Activated T-cell treated with anti-CD3 and anti-CD28 coated beads, Interleukin-2, amount 50 U/mL, for 48 hours (primary cell): ENCODE measurements around the gene SRR.

Experiments used
- DNase-seq, 2 experiments: peaks; one replicate each; pipeline ENCODE4 v3.0.0-alpha.2; 2020

SRR gene

GRCh38 chr17:2347805-2348685 is 44.3 kb downstream of the SRR start:
- no peak for DNase-seq

GRCh38 chr17:2351269-2351668 is 47.5 kb downstream of the SRR start:
- DNase-seq: no peak

- DNase-seq: no peak
Observed at GRCh38 chr17:2354311-2354710, 50.6 kb downstream of the SRR start.

- DNase-seq: no peak
Observed at GRCh38 chr17:2357237-2357636, 53.5 kb downstream of the SRR start.

GRCh38 chr17:2357931-2358434 is 54.2 kb downstream of the SRR start:
- DNase-seq: no peak

GRCh38 chr17:2361010-2361760 is 57.4 kb downstream of the SRR start:
- no peak for DNase-seq

- no peak for DNase-seq
Observed at GRCh38 chr17:2362016-2362415, 58.3 kb downstream of the SRR start.

- no peak for DNase-seq
Observed at GRCh38 chr17:2362416-2362815, 58.7 kb downstream of the SRR start.

GRCh38 chr17:2362881-2363280 is 59.1 kb downstream of the SRR start:
- DNase-seq: no peak

GRCh38 chr17:2363318-2363717 is 59.6 kb downstream of the SRR start:
- no peak for DNase-seq

GRCh38 chr17:2363851-2364762 is 60.4 kb downstream of the SRR start:
- no peak for DNase-seq

- DNase-seq: no peak
Observed at GRCh38 chr17:2364763-2365116, 61.0 kb downstream of the SRR start.

GRCh38 chr17:2365132-2365531 is 61.4 kb downstream of the SRR start:
- no peak for DNase-seq

GRCh38 chr17:2366747-2367494 is 63.2 kb downstream of the SRR start:
- DNase-seq: no peak

GRCh38 chr17:2368359-2368758 is 64.6 kb downstream of the SRR start:
- DNase-seq: no peak

- DNase-seq: no peak
Observed at GRCh38 chr17:2369039-2369438, 65.3 kb downstream of the SRR start.

GRCh38 chr17:2369551-2370210 is 65.9 kb downstream of the SRR start:
- no peak for DNase-seq

GRCh38 chr17:2370211-2370589 is 66.5 kb downstream of the SRR start:
- no peak for DNase-seq

GRCh38 chr17:2371183-2372130 is 67.7 kb downstream of the SRR start:
- DNase-seq: no peak

GRCh38 chr17:2372180-2372579 is 68.4 kb downstream of the SRR start:
- DNase-seq: no peak

- no peak for DNase-seq
Observed at GRCh38 chr17:2372681-2373080, 68.9 kb downstream of the SRR start.
